NCI-H748 treated with DMSO at 0.1 percent for 48 hours (cell line): ENCODE measurements around the gene SLC4A1.

Experiments used
- DNase-seq: peaks from one replicate; lab custom pipeline; 2025; lab: John Stamatoyannopoulos, UW

SLC4A1 gene

DNA sequence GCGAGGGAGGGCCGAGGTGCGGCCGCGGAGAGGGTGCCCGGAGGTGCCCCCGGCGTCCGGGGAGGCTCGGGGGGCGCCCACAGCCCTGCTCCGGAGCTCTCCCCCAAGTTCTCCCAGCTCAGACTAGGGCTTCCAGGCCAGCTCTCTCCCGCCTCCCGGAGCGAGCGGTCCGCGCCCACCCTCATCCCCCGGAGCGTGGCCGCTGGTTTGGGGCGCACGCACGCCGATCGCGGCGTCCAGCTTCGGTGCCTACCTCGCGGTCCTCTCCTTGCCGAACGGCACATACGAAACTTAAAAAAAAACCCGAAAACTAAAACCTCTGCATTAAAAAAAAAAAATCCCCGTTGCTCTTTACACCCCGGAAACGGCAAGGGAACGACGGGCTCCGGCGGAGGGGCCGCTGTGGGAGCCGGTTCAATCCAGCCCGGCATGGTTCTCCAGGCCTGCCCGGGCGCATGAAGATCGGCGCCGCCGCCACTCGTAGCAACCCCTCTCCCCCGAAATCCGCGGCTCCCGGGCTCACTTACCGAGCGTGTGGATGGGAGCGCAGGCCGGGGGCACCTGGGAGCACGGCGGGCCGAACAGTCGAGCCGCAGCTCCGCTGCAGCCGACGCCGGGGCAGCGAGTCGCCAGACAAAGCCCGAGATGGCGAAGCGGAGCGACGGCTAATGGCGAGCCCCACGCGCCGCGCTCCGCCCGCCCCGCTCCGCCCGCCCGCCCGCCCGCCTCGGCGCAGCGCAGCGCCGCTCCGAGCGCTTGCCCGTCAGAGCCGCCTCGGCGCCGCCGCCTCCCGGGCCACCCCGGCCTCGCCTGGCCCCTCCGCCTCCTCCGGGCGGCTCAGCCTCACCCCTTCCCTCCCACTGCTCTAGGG is 47.5 kb downstream of the SLC4A1 start:
- DNase-seq = peak; percentile 15

- peak; percentile 44 for DNase-seq
These were observed 48.2 kb downstream of the SLC4A1 start, which contains the start of gene UBTF for GRCh38 chr17:44219616-44220212. UBTF (minus strand) TSS chr17:44219675; CDS start chr17:44218229, 1,446 bp downstream.

DNA sequence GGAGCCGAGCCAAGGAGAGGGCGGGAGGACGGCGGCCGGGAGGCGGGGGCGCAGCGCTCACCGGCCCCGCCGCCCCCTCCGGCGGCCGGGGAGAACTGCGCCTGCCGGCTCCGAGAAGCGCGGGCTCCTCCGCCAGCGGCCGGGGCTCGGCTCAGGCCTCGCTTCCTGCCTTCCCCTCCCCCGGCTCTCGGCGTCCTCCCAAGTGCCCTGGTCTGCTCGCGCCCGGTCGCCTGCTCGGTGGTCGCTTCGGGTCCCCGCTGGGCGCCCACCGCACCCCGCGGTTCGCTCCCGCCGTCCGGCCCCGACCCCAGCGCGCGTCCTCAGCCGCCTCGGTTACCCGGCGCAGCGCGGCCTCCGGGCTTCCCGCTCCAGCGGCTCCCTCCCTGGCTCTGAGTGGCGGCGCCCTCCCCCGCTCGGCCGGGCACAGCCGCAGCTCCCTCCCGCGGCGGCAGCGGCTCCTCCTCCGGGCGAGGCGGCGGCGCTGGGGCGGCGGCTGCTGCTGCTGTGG is 48.8 kb downstream of the SLC4A1 start:
- DNase-seq = peak; percentile 17

DNA sequence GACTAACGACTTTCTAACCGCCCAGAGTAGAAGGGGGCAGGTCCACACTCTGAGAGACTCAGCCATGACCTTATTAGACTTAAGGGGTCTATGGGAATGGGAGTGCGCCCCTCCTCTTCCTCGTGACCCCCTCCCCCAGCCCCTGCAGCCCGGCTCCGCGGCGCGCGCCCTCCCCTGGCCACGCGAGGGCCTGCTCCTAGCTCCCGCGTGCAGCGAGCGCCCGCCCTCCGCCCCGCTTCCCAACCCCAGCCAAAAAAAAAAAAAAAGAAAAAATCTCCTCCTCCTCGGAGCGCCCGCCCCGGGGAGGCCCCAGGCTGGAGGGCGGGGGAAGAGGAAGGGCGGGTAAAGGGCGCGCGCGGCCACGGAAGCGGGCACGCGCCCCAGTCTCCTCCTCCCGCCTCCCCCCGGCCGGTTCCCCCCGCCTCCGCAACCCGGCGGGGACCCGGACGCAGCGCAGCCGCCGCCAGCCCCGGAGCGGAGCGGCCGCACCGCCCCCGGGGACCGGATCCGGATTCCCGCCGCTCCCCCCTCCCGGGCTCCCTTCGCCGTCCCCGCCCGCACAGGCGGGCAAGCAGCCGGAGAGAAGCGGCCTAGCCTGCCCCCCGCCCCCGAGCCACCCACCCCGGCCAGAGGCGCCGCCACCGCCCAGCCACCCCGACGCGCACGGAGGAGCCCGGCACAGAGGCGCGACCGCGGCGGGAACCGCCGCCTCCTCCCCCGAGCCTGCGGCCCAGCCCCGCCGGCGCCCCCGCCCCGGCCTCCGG is 49.4 kb downstream of the SLC4A1 start:
- peak; percentile 69 for DNase-seq

DNA sequence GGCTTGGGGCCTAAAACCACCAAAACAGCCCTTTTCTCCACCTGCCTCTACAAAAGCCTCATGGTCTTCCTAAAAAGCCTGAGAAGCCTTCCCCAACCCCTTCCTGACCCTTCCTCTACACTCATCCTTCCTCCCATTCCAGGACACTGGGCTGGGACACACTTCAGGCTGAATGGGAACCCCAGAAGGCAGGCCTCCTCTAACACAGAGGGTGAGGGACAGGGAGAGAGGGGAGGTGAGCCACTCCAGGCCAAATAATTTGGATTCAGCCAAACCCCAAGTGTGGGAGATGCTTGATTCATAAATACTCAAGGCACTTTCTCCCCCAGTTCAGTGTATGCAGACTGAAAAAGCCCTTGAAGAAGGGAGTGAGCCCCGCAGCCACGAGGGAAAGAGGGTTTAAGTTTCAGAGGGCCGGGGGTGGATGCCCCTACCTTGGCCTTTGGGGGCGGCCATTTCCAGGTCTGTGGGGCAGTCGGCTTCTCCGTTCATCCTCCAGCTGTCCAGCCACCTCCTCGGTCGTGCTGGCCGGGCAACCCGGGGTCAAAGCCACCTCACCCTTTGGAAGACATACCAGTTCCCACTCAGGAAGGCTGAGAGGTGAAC is 50.1 kb downstream of the SLC4A1 start:
- no peak for DNase-seq

DNA sequence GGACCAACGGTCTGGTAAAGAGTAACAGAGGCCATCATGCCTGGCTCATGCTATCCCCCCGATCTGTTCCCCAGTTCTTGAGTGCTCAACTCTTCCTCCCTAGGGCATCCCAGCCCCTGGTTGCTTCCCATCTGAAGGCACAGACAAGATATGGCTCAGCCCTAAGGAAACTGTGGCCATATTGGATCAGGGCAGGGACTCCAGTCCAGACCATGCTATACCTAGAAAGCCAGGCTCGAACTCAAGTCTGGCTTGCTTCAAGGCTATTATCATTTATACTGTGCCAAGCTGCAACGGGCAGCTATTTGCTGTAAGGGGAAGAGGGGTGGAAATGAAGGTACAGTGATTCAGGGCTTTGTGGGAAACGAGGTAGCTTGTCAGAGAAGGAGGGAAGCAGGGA is 51.2 kb downstream of the SLC4A1 start:
- DNase-seq = no peak

- DNase-seq = no peak
These were observed 51.8 kb downstream of the SLC4A1 start for GRCh38 chr17:44216173-44216572.

DNA sequence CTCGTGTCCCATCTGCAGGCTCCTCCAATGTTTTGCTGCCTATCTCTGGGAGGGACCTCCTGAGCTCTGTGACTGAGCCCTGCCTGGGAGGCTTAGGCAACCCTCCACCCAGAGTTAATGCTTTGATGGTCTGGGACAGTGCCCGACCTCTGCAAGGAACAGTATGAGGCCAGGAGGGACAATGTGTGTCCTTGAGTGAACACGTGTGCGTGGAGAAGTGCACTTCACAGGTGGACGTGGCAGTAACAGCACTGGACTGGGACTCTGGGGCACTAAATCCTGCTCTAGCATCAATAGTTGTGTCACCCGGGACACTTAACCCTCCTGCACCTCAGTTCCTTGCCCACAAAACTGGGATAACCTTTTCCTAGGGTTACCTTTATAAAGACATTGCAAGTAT is 53.0 kb downstream of the SLC4A1 start:
- DNase-seq = no peak

DNA sequence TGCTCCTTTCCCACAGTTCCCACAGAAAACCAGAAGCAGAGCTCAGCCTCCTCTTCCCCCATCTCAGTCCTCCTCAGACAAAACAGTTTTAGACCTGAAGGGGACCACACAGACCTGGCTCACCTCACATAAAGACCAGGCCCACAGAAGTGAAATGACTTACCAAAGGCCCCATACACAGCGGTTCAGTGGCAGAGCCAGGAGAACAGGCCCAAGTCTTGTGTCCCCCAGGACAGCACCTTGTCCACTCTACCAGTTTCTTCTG is 53.8 kb downstream of the SLC4A1 start:
- no peak for DNase-seq

DNA sequence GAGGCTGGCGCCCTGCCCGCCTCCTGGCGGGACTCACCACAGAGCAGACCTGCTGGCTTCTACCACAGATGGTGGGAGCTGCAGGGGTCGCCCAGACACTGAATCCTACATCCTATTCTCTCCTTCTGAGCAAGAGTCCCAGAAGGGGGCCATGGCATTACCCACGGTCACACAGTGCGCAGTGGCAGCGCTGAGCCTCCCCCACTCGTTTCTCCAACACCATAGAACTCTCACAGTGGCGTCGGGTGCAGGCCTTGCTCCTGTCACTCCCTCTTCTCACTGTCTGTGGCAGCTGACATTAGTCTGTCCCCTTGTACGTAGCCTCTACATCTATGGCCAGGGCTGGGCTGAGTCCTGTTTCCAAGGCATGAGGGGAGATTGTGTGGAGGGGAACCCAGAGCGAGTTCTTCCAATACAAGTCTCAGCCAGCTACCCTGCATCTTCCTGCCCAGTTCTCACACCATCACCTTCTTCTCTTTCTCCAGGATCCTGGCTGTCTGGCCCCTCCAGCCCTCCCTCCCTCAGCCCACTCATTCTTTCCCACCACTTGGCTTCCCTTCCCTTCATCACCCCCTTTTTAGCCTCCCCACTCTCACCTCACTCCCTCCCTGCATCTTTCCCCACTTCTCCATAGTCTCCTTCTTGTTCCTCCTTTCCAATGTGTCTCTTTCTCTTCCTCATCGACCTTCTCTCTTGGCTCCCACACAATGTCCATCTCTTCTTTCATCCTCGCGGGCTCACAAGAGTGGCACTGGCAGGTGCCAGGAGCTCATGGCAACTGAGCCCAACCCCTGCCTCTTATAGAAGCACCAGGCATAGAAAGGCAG is 54.3 kb downstream of the SLC4A1 start:
- no peak for DNase-seq

GRCh38 chr17:44212507-44213402 is 55.2 kb downstream of the SLC4A1 start:
- DNase-seq = no peak

DNA sequence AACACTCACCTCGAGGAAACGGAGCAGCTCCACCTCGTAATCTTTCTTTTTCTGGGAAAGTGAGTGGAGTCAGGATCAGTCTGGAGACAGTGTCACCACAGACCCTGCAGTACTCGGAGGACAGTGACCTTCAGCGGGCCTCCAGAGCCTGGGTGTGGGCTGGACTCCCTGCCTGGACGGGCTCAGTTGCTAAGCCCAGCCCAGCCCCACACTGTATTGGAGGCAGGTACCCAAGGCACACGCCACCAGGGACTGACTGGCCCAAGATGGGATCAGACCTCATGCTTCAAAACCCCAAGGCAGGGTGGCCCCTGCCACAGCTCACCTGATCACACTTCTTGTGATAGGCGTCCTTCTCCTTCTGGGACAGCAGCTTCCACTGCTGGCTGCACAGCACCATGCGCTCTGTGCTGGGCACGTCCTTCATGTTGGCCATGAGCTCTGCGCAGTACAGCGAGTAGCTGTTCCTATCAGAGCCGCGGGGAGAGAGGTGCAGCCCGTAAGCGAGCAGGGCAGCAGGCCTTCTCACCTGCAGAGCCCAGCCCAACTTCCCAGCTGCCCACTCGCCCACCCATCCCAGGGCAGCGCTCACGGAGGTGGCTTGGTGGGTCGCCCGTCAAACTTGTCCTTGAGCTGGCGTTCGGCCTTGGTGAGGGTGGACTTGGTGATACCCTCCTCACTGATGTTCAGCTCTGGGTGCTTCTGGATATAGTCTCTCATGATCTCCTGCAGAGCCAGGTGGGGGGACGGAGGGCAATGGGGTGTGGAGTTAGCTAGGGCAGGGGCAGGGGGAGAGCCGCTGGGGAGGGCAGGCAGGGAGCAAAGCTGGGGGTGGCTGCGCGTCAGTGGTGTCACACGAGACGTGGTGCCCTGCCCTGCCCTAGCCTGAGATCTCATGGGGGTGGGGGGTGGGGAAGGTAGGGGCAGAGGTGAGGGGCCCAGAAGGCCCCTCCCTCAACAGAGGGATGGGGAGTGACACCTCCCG is 56.4 kb downstream of the SLC4A1 start:
- no peak for DNase-seq

DNA sequence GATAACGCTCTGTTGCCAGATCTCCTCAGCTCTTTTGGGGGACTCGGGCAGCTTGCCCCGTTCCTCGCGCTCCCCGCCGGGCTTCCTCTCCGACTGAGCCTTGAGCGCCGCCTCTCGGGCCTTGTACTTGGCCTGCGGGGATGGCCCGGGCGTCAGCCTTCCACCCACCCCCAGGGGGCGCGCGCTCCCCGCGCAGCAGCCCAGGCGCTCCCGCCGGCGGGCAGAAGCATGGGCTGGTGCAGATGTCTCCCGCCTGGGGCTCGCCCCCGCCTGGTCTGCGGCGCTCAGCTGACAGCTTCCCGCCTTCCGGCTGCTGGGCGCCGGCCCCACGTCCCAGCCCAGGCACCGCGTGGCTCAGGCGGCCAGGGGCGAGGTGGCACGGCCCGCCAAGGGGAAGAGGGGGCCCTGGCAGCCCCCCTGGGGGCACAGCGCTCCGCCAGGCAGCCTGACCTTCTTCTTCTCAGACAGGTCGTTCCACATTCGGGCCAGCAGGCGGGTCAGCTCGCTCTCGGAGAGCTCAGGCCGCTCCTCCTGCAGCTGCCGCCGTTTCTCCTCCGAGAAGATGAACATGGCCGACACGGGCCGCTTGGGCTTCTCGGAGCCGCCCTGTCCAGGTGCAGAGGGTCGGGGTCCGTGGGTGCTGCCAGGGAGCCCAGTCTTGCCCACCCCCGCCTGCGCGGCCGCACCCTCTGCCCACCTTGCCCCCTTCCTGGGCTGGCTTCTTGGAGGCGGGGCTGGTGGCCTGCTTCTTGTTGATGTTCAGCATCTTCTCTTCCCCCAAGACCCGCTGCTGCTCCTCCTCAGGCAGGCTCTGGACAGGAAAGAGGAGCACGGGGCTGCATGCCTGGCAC is 57.4 kb downstream of the SLC4A1 start:
- peak; percentile 63 for DNase-seq

- DNase-seq = no peak
These were observed 58.1 kb downstream of the SLC4A1 start for GRCh38 chr17:44209786-44210341.

- no peak for DNase-seq
These were observed 60.2 kb downstream of the SLC4A1 start for GRCh38 chr17:44207743-44208142.

- no peak for DNase-seq
These were observed 60.6 kb downstream of the SLC4A1 start for GRCh38 chr17:44207319-44207718.

DNA sequence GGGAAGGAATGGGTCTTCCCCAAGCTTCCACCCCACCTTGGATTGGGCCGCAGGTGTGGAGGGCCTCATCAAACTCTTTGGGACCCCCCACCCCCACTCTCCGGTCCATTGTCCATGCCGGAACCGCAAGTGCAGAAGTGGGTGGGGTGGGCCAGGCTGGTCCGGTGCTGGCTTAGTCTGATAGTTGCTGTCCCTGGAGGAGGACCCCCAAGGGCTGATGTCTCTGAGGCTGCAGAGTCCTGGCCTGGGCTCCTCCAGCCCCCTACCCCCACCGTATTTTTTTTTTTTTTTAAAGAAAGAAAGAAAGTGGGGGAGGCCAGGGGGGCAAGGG is 61.1 kb downstream of the SLC4A1 start:
- DNase-seq = no peak
